IPS-18c (cell line): ENCODE results near the gene PPP3R1.
"Not testable (repeated sequence)": the region's sequence is repeated elsewhere in the genome, so short reads cannot be mapped to it uniquely, and the experiment has no call there.

Source experiments
- H3K4me3 ChIP-seq: 2 replicates; pipeline ENCODE4 v1.7.0; 2013; ENCODE audit warnings: low read depth, mild to moderate bottlenecking, low read length, moderate library complexity; ENCODE audit not compliant: insufficient read depth
- H3K9me3 ChIP-seq: one replicate; pipeline ENCODE4 v1.6.1; 2013; ENCODE audit warnings: mild to moderate bottlenecking, low read length, moderate library complexity; ENCODE audit not compliant: control insufficient read depth, insufficient read depth

PPP3R1 gene

DNA sequence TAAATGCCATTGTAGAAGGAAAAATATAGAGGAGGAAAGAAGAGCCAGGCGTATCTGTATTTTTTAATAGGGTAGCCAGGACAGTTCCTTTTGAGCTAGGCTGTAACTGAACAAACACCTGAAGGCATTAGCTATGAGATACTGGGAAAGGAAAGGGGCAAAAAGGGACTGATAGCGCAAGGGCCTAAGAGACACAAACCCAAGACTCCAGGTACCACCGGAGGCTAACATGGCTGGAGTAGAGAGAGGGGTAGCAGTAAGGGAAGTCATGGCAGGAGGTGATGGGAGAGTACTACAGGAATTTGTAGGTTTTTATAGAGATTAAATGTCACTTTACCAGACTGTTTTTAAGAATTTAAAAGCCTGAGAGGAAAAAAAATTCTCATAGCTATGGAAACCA, 73.9 kb downstream of the PPP3R1 start:
- no peaks in the 10 kb centered on the region for H3K9me3 ChIP-seq
- H3K4me3 ChIP-seq = no peak overlapping the region

DNA sequence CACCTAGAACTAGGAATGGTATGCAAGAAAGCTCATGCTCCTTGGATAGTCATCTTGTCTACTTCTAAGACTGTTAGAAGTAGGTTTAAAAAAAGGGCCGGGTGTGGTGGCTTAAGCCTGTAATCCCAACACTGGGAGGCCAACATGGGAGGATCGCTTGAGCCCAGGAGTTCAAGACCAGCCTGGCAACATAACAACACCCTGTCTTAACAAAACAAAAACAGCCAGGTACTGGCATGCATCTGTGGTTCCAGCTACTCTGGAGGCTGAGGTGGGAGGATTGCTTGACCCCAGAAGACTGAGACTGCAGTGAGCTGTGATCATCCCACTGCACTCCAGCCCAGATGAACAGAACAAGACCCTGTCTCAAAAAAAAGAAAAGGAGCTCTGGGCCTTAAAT, 74.8 kb downstream of the PPP3R1 start:
- Histone ChIP-seq H3K9me3 (no peaks in the 10 kb centered on the region), H3K4me3 (no peak overlapping the region)

DNA sequence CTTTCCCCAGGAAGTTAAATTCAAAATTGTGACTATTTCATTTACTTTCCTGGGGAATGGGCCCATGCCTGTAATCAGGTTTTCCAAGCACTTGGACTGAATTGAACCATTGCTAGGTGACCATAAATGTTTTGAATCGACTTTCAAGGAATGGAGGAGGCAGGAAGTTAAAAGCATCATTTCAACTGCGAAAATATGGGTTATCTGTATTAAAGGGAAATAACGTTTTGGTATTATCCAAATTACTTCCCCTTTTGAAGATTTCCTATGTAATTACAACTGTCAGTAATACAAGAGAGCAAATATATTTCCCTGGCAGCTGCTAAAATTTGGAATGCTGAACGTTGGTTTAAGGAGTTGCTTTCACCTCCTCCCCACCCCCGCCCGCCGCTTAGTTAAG, 75.7 kb downstream of the PPP3R1 start:
- Histone ChIP-seq H3K4me3 (no peak overlapping the region), H3K9me3 (no peaks in the 10 kb centered on the region)

GRCh38 chr2:68175210-68175609, 77.1 kb downstream of the PPP3R1 start:
- H3K9me3 ChIP-seq, H3K4me3 ChIP-seq: not testable (repeated sequence)

- Histone ChIP-seq H3K9me3 (no peaks in the 10 kb centered on the region), H3K4me3 (no peak overlapping the region)
Measured at GRCh38 chr2:68172990-68173700, 79.2 kb downstream of the PPP3R1 start.

DNA sequence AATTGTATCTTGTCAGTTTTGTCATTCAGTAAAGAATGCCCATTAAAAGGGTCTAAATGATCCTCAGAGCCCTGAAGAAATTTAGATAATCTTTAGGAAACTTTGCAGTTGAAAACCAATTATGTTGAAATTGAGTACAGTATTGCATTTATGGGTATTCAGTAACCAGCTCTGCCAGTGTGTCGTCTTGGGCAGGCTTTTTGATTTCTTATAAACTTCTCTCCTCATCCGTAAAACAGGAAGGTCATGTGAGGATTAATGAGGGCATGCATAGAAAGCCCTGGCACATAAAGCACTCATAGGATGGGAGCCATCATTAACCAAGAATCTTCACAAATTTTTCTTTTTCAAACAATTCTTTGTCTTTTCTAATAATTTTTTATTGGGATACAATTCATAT, 79.8 kb downstream of the PPP3R1 start:
- H3K9me3 ChIP-seq = no peaks in the 10 kb centered on the region
- no peak overlapping the region for H3K4me3 ChIP-seq

GRCh38 chr2:68171684-68172083, 80.6 kb downstream of the PPP3R1 start:
- no peak overlapping the region for H3K4me3 ChIP-seq
- H3K9me3 ChIP-seq = no peaks in the 10 kb centered on the region

DNA sequence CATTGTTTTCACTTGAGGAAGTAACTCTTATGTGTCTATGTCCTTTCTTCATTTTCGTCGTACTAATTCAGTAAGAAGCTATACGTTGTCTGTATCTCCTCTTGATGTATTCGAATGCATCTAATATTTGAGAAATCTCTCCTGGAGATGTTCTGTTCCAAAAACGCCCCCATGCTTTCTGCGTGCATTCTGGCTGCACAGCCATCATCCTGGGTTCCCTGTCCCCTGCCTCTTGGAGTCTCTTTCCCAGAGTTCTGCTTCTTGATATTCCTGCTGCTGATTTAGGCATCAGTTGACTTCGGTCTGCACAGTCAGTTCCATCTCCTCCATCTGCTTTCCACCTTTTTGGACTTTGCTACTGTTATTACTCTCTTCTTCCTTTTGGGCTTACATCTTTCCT, 81.2 kb downstream of the PPP3R1 start:
- no peaks in the 10 kb centered on the region for H3K9me3 ChIP-seq
- H3K4me3 ChIP-seq = no peak overlapping the region

- H3K4me3 ChIP-seq = no peak overlapping the region
Measured at GRCh38 chr2:68169308-68169707, 83.0 kb downstream of the PPP3R1 start.

GRCh38 chr2:68167186-68167585, 85.1 kb downstream of the PPP3R1 start:
- no peak overlapping the region for H3K4me3 ChIP-seq
- no peaks in the 10 kb centered on the region for H3K9me3 ChIP-seq

More at GRCh38 chr2:68169308-68169707, 83.0 kb downstream of the PPP3R1 start:
- H3K9me3 ChIP-seq = no peaks in the 10 kb centered on the region

DNA sequence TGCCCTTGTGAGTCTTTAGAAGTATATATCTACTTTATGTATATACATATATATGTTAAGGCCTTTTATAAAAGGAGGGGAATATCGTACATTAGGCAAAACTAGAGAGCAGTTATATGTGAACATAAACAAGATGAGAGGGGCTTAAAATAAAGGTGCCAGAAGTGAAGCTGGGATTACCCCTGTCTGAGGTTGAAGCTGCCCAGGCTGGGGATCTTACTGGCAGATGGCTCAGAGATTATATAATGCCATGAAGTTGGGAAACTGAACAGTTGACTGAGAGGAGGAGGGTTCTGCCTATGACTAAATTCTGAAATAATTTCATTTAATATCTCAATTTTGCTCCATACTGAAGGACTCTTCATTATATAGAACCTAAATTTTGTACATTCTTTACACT, 88.7 kb downstream of the PPP3R1 start:
- no peaks in the 10 kb centered on the region for H3K9me3 ChIP-seq
- no peak overlapping the region for H3K4me3 ChIP-seq

DNA sequence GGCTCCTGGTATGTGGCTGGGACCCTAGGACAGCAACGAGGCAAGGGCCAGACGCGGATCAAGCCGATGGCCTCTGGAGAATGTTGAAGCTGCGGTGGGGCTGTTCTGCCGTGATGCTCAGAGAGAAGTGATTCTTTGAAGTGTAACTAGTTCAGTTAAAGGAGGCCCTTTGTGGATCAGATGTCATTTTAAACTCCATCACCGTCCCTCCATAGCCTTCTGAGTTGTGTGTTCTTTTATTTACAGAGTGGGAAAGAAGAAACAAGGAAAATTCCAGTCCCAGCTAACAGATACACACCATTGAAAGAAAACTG, 94.2 kb downstream of the PPP3R1 start:
- Histone ChIP-seq H3K9me3 (no peaks in the 10 kb centered on the region), H3K4me3 (peak overlapping the region; percentile 87)

- no peaks in the 10 kb centered on the region for H3K9me3 ChIP-seq
- peak within 1 kb of the TSS; percentile 87 for H3K4me3 ChIP-seq
Measured at GRCh38 chr2:68157402-68158133, 94.8 kb downstream of the PPP3R1 start, which contains the start of gene PNO1. Gene PNO1, plus strand, starts transcription at chr2:68157888. Its CDS starts 47 bp downstream, at chr2:68157935.

DNA sequence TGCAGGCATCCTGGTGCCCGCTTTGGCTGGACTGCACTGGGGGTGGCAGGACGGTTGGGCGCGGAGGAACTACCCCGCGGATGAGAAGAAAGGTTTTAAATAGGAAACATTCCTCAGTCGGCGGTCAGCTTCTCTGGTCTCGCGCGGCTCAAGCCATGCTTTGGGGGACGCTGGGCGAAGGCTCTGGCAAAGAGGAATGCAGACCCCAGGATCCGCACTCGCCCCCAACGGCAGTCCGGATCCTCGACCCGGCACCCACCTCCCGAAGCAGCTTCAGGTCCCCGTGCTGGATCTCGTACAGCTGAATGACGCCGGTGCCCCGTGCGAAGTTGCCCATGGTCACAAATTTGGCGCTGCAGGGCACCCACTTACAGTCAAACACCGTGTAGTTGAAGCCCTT, 95.3 kb downstream of the PPP3R1 start:
- Histone ChIP-seq H3K9me3 (no peaks in the 10 kb centered on the region), H3K4me3 (peak overlapping the region; percentile 87)

DNA sequence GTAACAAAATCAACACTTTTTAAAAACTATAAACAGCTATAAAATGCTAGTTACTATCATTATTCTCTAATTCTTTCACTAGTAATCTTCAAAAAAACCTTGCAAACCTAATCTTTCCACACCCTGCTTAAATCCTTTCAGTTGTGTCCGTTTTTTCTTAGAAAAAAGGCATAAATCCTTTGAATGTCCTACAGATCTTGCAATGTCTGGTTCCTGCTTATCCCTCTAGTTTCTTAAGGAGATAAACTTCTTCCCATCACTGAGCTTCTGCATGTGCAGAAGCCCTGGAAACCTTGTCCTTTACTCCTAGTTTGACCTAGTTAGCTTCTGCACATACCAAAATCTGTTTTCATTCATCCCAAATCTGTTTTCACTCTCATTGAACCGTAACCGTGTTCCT, 95.9 kb downstream of the PPP3R1 start:
- Histone ChIP-seq H3K4me3 (peak overlapping the region; percentile 87), H3K9me3 (no peaks in the 10 kb centered on the region)

GRCh38 chr2:68155618-68156017, 96.7 kb downstream of the PPP3R1 start:
- H3K9me3 ChIP-seq = no peaks in the 10 kb centered on the region
- H3K4me3 ChIP-seq = no peak overlapping the region

DNA sequence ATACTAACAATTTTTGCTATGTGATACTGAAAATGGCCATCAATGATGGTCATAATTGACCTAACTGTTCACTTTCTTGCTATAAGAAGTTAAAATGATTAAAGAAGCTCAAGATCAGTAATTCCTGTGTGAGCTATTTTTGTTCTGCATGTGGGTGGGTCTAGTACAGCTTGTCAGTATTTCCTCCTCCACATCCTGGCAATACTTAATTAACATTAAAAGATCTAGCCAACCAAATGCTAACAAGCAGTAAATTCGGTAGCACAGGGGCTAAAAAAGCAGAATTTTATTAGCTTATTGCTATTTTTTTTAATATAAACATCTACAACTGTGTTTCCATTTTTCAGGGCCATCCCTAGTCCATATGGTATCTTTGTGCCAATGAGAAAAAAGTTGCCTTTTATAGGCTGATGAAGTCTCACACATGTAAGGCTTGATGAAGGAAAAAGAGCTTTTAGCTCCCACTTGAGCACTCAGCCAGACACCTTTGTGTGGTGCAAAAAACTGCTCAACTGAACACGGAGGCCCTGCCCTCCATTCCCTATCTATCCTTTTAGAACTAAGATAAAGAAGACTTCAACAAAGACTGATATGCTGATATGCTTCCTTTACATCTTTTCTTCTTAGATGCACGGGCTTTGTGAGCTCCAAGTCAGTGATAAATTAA, 99.5 kb downstream of the PPP3R1 start:
- Histone ChIP-seq H3K9me3 (no peaks in the 10 kb centered on the region), H3K4me3 (no peak overlapping the region)

GRCh38 chr2:68151037-68151436, 101.3 kb downstream of the PPP3R1 start:
- Histone ChIP-seq H3K4me3 (no peak overlapping the region), H3K9me3 (no peaks in the 10 kb centered on the region)
